Right atrium auricular region (tissue), 2 donors: ENCODE data around the gene DNMT3B. TPM values are rescaled to one million over a fixed set of nuclear protein-coding genes. Genes with fewer than 3 reads are reported as not detected.

Experiments used
- DNase-seq: peaks from one replicate; pipeline ENCODE4 v3.0.0-alpha.2; 2019; ENCODE audit warnings: low spot score
- H3K27ac ChIP-seq, 2 donors: fragments of 200-600 bp; sonication (generic); 1 replicate in 1 of 2; 2 replicates in 1 of 2; pipeline ENCODE4 v1.5.1; 2016 to 2019
- H3K27me3 ChIP-seq, 2 donors: fragments of 200-600 bp; sonication (generic); one replicate each; pipeline versions ENCODE4 v1.5.1 to v1.6.0; 2017 to 2019
- H3K36me3 ChIP-seq: fragments of 200-600 bp; sonication (generic); one replicate; pipeline ENCODE4 v1.5.1; 2016
- H3K4me1 ChIP-seq, 2 donors: fragments of 200-600 bp; sonication (generic); one replicate each; pipeline versions ENCODE4 v1.5.1 to v1.6.0; 2017 to 2019
- H3K4me3 ChIP-seq, 2 donors: fragments of 200-600 bp; sonication (generic); 1 replicate in 1 of 2; 2 replicates in 1 of 2; pipeline ENCODE4 v1.5.1; 2017 to 2019; ENCODE audit warnings: mild to moderate bottlenecking in 1 of 2, moderate library complexity in 1 of 2
- H3K9me3 ChIP-seq, 2 donors: fragments of 200-600 bp; sonication (generic); one replicate each; pipeline ENCODE4 v1.5.1; 2019
- CTCF ChIP-seq, 2 donors: fragments of 200-600 bp; sonication (generic); IDR thresholded peaks; one replicate each; pipeline ENCODE4 v1.5.1; 2019; ENCODE audit warnings: antibody characterized with exemption in 2 of 2
- total RNA-seq, 2 donors: library from RNA; depleted of rRNA; stranded (reverse); fragments of >200 nt; gene quantifications; one replicate each; pipeline ENCODE4 v1.1.0, GENCODE V29; 2016

DNMT3B gene
- total RNA-seq, 2 donors from 2014 or later: 0.24 to 0.44 TPM

- Histone ChIP-seq H3K4me1 (peaks cover 0 to 46% of the 10 kb centered on the region in 2 donors), H3K36me3 (peaks cover 11% of the 10 kb centered on the region), H3K9me3 (no peaks in the 10 kb centered on the region), H3K4me3 (no peak overlapping the region), H3K27me3 (no peaks in the 10 kb centered on the region), H3K27ac (peak overlapping the region in 1 of 2 donors; percentile 28)
- no peak for DNase-seq
- TF ChIP-seq CTCF (IDR thresholded peaks at IDR 0.05): no peak
Measured at GRCh38 chr20:32822225-32822624, 60.0 kb downstream of the DNMT3B start.

- Histone ChIP-seq H3K36me3 (peaks cover 16% of the 10 kb centered on the region), H3K4me3 (no peak overlapping the region), H3K9me3 (no peaks in the 10 kb centered on the region), H3K4me1 (peaks cover 0 to 46% of the 10 kb centered on the region in 2 donors), H3K27me3 (no peaks in the 10 kb centered on the region), H3K27ac (peak overlapping the region; percentile 5 to 17)
- no peak for DNase-seq
- no peak for TF ChIP-seq CTCF (IDR thresholded peaks at IDR 0.05)
Measured at GRCh38 chr20:32823078-32823477, 60.9 kb downstream of the DNMT3B start.

GRCh38 chr20:32823737-32824588, 61.8 kb downstream of the DNMT3B start:
- Histone ChIP-seq H3K27ac (peak overlapping the region; percentile 5 to 17), H3K27me3 (no peaks in the 10 kb centered on the region), H3K4me3 (no peak overlapping the region), H3K9me3 (no peaks in the 10 kb centered on the region), H3K4me1 (peaks cover 0 to 54% of the 10 kb centered on the region in 2 donors), H3K36me3 (peaks cover 24% of the 10 kb centered on the region)
- TF ChIP-seq CTCF (IDR thresholded peaks at IDR 0.05): no peak
- DNase-seq: no peak

GRCh38 chr20:32828029-32828680, 66.0 kb downstream of the DNMT3B start:
- H3K4me3 ChIP-seq: no peak overlapping the region
- H3K27me3 ChIP-seq: no peaks in the 10 kb centered on the region
- no peak for DNase-seq
- peaks cover 26% of the 10 kb centered on the region for H3K36me3 ChIP-seq
- H3K4me1 ChIP-seq: peaks cover 0 to 45% of the 10 kb centered on the region in 2 donors
- no peak for TF ChIP-seq CTCF (IDR thresholded peaks at IDR 0.05)
- no peaks in the 10 kb centered on the region for H3K9me3 ChIP-seq
- no peak overlapping the region for H3K27ac ChIP-seq

- H3K27me3 ChIP-seq: no peaks in the 10 kb centered on the region
- peaks cover 36% of the 10 kb centered on the region for H3K36me3 ChIP-seq
- no peak overlapping the region for H3K4me3 ChIP-seq
- no peak for DNase-seq
- no peak for TF ChIP-seq CTCF (IDR thresholded peaks at IDR 0.05)
- H3K4me1 ChIP-seq: peaks cover 0 to 32% of the 10 kb centered on the region in 2 donors
- H3K27ac ChIP-seq: peak overlapping the region in 1 of 2 donors; percentile 16
- H3K9me3 ChIP-seq: no peaks in the 10 kb centered on the region
Measured at GRCh38 chr20:32829311-32830005, 67.3 kb downstream of the DNMT3B start.
